WTC11 (cell line): Measurements from ENCODE around the gene OAS1. TPM values are rescaled to one million over a fixed set of nuclear protein-coding genes. Genes with fewer than 3 reads are reported as not detected.
"Not testable (repeated sequence)": the region's sequence is repeated elsewhere in the genome, so short reads cannot be mapped to it uniquely, and the experiment has no call there.

Experiments used
- ATAC-seq: fragments of 200-7000 bp; cut with Tn5 transposase; 2 replicates; pipeline ENCODE4 v1.10.0; 2021; ENCODE audit warnings: mild to moderate bottlenecking, moderate library complexity
- CTCF ChIA-PET: fragments of 300-600 bp; sonication (Branson Sonifier 250); formaldehyde crosslinking; loops from one replicate; lab custom pipeline; 2021; ENCODE audit warnings: antibody characterized with exemption; lab: Charles Lee
- POLR2A ChIA-PET: fragments of 350-600 bp; sonication (Branson Sonifier 250); formaldehyde crosslinking; loops from one replicate; lab custom pipeline; 2021; ENCODE audit warnings: antibody characterized with exemption; lab: Charles Lee
- DNase-seq: peaks from one replicate; pipeline ENCODE4 v3.0.0; 2021; ENCODE audit warnings: low spot score
- H3K27ac Mint-ChIP-seq: 2 replicates; pipeline ENCODE4 v1.8.0; 2021; ENCODE audit warnings: mixed read lengths
- H3K27me3 Mint-ChIP-seq: 2 replicates; pipeline ENCODE4 v1.8.0; 2021; ENCODE audit warnings: low read depth, mild to moderate bottlenecking, moderate library complexity, mixed read lengths
- H3K36me3 Mint-ChIP-seq: 2 replicates; pipeline ENCODE4 v1.8.0; 2021; ENCODE audit warnings: mixed read lengths
- H3K4me1 Mint-ChIP-seq: 2 replicates; pipeline ENCODE4 v1.8.0; 2022; ENCODE audit warnings: mixed read lengths
- H3K4me3 Mint-ChIP-seq: 2 replicates; pipeline ENCODE4 v1.8.0; 2021; ENCODE audit warnings: mild to moderate bottlenecking, moderate library complexity, mixed read lengths
- H3K9me3 Mint-ChIP-seq: 2 replicates; pipeline ENCODE4 v1.8.0; 2021; ENCODE audit warnings: mixed read lengths
- ATF2 ChIP-seq: sonication (generic); formaldehyde crosslinking; IDR thresholded peaks from 2 replicates; pipeline ENCODE4 v1.8.1; 2022; ENCODE audit warnings: low read depth, missing genetic modification reagents, borderline replicate concordance
- IRF1 ChIP-seq: sonication (generic); formaldehyde crosslinking; IDR thresholded peaks from 2 replicates; pipeline ENCODE4 v1.8.0; 2023; ENCODE audit warnings: missing genetic modification reagents
- MXD4 ChIP-seq: fragments of 250-450 bp; sonication (Bioruptor Pico); IDR thresholded peaks from 2 replicates; pipeline ENCODE4 v1.8.0; 2021; ENCODE audit warnings: mild to moderate bottlenecking, moderate library complexity, borderline replicate concordance
- NR3C1 ChIP-seq: sonication (generic); formaldehyde crosslinking; conservative IDR thresholded peaks from 2 replicates; pipeline ENCODE4 v1.8.1; 2023; ENCODE audit warnings: low read depth, mild to moderate bottlenecking, missing genetic modification reagents
- USF1 ChIP-seq: sonication (generic); formaldehyde crosslinking; IDR thresholded peaks from 2 replicates; pipeline ENCODE4 v1.8.0; 2022; ENCODE audit warnings: mild to moderate bottlenecking, missing genetic modification reagents
- ZBTB43 ChIP-seq: sonication (generic); formaldehyde crosslinking; IDR thresholded peaks from 2 replicates; pipeline ENCODE4 v1.8.1; 2023; ENCODE audit warnings: mild to moderate bottlenecking, missing genetic modification reagents
- ZNF219 ChIP-seq: sonication (generic); formaldehyde crosslinking; IDR thresholded peaks from 2 replicates; pipeline ENCODE4 v1.8.0; 2023; ENCODE audit warnings: missing genetic modification reagents, mild to moderate bottlenecking, borderline replicate concordance
- ZNF232 ChIP-seq: sonication (generic); formaldehyde crosslinking; IDR thresholded peaks from 2 replicates; pipeline ENCODE4 v1.8.0; 2022; ENCODE audit warnings: mild to moderate bottlenecking, missing genetic modification reagents
- total RNA-seq: library from RNA; stranded (reverse); gene quantifications from 3 replicates; pipeline ENCODE4 v1.2.3, GENCODE V29; 2021
- TF ChIP-seq, protein P1 (sequence below): sonication (generic); formaldehyde crosslinking; IDR thresholded peaks from 2 replicates; pipeline ENCODE4 v1.8.1; 2022; ENCODE audit warnings: missing genetic modification reagents, borderline replicate concordance
- TF ChIP-seq, protein P2 (sequence below): fragments of 250-450 bp; sonication (Bioruptor Pico); IDR thresholded peaks from 2 replicates; pipeline ENCODE4 v1.9.0; 2021; ENCODE audit warnings: moderate library complexity, mild to moderate bottlenecking, inconsistent platforms, borderline replicate concordance
- TF ChIP-seq, protein P3 (sequence below): sonication (generic); formaldehyde crosslinking; IDR thresholded peaks from 2 replicates; pipeline ENCODE4 v1.8.1; 2023; ENCODE audit warnings: mild to moderate bottlenecking, moderate library complexity, missing genetic modification reagents
- TF ChIP-seq, protein P4 (sequence below): sonication (generic); formaldehyde crosslinking; IDR thresholded peaks from 2 replicates; pipeline ENCODE4 v1.8.0; 2023; ENCODE audit warnings: mild to moderate bottlenecking, missing genetic modification reagents

OAS1 gene
- total RNA-seq, 1 experiment from 2014 or later: 0.24 TPM

DNA sequence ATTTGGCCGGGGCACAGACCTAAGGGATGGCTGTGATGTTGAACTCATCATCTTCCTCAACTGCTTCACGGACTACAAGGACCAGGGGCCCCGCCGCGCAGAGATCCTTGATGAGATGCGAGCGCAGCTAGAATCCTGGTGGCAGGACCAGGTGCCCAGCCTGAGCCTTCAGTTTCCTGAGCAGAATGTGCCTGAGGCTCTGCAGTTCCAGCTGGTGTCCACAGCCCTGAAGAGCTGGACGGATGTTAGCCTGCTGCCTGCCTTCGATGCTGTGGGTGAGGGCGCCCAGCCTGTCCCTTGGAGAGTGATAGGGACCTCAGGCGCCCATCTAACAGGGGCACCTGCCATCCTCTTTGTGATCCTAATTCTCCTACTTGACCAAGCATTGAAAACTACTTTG lies 43.9 kb downstream of the OAS1 start:
- DNase-seq (no peak), ATAC-seq (0 out of 2 replicates have a peak, but pooled peaks have one; percentile 20)
- no peaks in the 10 kb centered on the region for H3K36me3 Mint-ChIP-seq
- CTCF ChIA-PET: no interaction called here
- H3K27ac Mint-ChIP-seq: no peak overlapping the region
- H3K27me3 Mint-ChIP-seq: peaks cover 6% of the 10 kb centered on the region
- peaks cover 4% of the 10 kb centered on the region; the same call in 1 of the 2 replicates for H3K9me3 Mint-ChIP-seq
- no peak overlapping the region for H3K4me3 Mint-ChIP-seq
- H3K4me1 Mint-ChIP-seq: no peaks in the 10 kb centered on the region
- TF ChIP-seq ZBTB43 (CRISPR knock-in tag) (no peak), NR3C1 (CRISPR knock-in tag) (no peak), ZNF232 (CRISPR knock-in tag) (no peak), ATF2 (CRISPR knock-in tag) (no peak), ZNF219 (CRISPR knock-in tag) (no peak), MXD4 (CRISPR knock-in tag) (no peak), IRF1 (CRISPR knock-in tag) (no peak), USF1 (CRISPR knock-in tag) (no peak)
- TF ChIP-seq, protein P1, sequence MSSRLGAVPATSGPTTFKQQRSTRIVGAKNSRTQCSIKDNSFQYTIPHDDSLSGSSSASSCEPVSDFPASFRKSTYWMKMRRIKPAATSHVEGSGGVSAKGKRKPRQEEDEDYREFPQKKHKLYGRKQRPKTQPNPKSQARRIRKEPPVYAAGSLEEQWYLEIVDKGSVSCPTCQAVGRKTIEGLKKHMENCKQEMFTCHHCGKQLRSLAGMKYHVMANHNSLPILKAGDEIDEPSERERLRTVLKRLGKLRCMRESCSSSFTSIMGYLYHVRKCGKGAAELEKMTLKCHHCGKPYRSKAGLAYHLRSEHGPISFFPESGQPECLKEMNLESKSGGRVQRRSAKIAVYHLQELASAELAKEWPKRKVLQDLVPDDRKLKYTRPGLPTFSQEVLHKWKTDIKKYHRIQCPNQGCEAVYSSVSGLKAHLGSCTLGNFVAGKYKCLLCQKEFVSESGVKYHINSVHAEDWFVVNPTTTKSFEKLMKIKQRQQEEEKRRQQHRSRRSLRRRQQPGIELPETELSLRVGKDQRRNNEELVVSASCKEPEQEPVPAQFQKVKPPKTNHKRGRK: no peak
- TF ChIP-seq, protein P2, sequence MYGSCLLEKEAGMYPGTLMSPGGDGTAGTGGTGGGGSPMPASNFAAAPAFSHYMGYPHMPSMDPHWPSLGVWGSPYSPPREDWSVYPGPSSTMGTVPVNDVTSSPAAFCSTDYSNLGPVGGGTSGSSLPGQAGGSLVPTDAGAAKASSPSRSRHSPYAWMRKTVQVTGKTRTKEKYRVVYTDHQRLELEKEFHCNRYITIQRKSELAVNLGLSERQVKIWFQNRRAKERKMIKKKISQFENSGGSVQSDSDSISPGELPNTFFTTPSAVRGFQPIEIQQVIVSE (CRISPR knock-in tag): no peak
- TF ChIP-seq, protein P3, sequence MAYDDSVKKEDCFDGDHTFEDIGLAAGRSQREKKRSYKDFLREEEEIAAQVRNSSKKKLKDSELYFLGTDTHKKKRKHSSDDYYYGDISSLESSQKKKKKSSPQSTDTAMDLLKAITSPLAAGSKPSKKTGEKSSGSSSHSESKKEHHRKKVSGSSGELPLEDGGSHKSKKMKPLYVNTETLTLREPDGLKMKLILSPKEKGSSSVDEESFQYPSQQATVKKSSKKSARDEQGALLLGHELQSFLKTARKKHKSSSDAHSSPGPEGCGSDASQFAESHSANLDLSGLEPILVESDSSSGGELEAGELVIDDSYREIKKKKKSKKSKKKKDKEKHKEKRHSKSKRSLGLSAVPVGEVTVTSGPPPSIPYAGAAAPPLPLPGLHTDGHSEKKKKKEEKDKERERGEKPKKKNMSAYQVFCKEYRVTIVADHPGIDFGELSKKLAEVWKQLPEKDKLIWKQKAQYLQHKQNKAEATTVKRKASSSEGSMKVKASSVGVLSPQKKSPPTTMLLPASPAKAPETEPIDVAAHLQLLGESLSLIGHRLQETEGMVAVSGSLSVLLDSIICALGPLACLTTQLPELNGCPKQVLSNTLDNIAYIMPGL: no peak
- TF ChIP-seq, protein P4, sequence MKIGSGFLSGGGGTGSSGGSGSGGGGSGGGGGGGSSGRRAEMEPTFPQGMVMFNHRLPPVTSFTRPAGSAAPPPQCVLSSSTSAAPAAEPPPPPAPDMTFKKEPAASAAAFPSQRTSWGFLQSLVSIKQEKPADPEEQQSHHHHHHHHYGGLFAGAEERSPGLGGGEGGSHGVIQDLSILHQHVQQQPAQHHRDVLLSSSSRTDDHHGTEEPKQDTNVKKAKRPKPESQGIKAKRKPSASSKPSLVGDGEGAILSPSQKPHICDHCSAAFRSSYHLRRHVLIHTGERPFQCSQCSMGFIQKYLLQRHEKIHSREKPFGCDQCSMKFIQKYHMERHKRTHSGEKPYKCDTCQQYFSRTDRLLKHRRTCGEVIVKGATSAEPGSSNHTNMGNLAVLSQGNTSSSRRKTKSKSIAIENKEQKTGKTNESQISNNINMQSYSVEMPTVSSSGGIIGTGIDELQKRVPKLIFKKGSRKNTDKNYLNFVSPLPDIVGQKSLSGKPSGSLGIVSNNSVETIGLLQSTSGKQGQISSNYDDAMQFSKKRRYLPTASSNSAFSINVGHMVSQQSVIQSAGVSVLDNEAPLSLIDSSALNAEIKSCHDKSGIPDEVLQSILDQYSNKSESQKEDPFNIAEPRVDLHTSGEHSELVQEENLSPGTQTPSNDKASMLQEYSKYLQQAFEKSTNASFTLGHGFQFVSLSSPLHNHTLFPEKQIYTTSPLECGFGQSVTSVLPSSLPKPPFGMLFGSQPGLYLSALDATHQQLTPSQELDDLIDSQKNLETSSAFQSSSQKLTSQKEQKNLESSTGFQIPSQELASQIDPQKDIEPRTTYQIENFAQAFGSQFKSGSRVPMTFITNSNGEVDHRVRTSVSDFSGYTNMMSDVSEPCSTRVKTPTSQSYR (CRISPR knock-in tag): no peak
- POLR2A ChIA-PET: no interaction called here

GRCh38 chr12:112957125-112957524 lies 50.4 kb downstream of the OAS1 start:
- Mint-ChIP-seq H3K27me3 (peaks cover 44% of the 10 kb centered on the region), H3K9me3 (peaks cover 44% of the 10 kb centered on the region), H3K36me3 (peaks cover 20% of the 10 kb centered on the region)
- H3K4me1 Mint-ChIP-seq, POLR2A ChIA-PET, ATAC-seq, H3K27ac Mint-ChIP-seq, H3K4me3 Mint-ChIP-seq, DNase-seq, CTCF ChIA-PET: not testable (repeated sequence)
